ENCODE data around the gene ARHGEF5. TPM values are rescaled to one million over a fixed set of nuclear protein-coding genes. Genes with fewer than 3 reads are reported as not detected.

The ARHGEF5 gene
- total RNA-seq, 2 experiments from 2014 or later: 8.7 to 9.9 TPM

DNA sequence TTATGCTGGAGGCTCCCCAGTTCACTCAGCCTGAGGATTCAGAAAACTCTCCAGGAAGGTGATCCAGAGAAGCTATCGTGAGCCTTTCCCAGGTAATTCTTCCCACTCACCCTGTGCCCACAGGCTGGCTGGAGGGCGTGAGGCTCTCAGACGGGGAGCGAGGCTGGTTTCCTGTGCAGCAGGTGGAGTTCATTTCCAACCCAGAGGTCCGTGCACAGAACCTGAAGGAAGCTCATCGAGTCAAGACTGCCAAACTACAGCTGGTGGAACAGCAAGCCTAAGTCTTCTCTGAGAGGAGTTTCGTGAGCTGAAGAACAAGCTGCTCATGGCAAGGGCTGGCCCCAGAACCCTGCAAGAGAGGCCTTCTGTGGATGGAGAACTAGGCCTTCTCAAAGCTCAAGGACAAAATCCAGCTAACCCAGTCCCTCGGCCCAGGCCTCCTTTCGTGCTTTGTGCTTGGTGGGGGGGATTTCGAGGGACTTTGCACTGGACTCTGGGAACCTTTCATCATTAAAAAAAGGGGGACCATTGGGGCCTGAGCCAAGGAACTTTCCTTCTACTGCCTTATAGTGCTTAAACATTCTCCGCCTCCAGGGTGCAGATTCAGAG, 24.7 kb downstream of the ARHGEF5 start:
- ChIA-PET CTCF (no interaction called here), POLR2A (no interaction called here)

DNA sequence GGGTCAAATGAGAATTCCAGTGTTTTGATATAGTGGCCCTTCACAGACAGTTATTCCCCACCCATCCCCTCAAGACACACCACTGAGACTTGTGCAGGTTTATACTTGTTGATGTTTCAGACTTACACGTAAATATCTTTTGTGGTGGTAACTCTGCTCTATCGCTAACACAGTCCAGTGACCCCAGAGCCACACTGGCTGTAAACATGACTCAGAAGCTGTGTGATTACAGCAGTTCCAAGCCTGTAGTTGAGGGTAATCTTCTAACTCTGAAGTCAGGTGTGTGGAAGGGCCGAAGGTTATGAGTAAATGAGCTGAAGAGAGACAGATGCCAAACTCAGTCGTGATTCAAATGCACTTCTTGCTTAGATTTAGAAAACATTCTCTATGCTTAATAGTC, 28.9 kb downstream of the ARHGEF5 start:
- CTCF ChIA-PET: interaction anchor here (1.3 kb wide), 1 partner anchor 8 kb away, joined by 4 read pairs; no protein-coding TSS in a partner anchor

DNA sequence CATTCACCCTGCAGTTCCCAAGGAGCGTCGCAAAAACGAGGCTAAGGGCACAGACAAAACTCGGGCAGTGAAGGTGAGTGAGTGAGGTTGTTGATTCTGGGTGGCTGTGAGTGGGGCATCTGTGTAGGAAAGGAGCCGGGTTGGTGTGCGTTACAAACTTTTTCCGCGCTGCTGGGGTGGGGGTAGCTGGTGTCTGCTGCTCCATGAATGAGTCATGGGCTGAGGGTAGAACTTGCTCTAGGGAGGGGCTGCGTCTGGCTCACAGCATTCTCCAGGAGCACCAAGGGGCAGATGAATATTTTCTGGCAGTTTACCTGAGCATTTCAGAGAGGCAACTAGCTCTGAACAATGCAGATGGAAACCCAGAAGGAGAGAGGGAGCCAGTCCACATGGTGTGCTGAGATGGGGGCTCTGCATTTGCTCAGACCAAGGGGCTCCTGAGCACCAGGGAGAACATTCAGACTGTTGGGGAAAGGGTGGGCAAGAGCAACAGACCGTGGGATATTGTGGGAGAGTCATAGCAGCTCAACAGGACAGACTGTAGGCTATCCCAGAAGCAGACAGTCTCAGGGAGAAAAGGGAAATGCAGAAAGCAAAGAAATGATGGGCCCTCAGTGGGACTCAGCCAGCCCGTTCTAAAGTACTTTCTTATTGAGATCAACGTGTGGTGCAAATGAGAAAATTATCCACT, 29.5 kb downstream of the ARHGEF5 start:
- ChIA-PET POLR2A (interaction anchor here (0.5 kb wide), 1 partner anchor 63 kb away, joined by 4 read pairs; no protein-coding TSS in a partner anchor), CTCF (no interaction called here)

More for the DNA sequence above, 28.9 kb downstream of the ARHGEF5 start:
- POLR2A ChIA-PET: no interaction called here

DNA sequence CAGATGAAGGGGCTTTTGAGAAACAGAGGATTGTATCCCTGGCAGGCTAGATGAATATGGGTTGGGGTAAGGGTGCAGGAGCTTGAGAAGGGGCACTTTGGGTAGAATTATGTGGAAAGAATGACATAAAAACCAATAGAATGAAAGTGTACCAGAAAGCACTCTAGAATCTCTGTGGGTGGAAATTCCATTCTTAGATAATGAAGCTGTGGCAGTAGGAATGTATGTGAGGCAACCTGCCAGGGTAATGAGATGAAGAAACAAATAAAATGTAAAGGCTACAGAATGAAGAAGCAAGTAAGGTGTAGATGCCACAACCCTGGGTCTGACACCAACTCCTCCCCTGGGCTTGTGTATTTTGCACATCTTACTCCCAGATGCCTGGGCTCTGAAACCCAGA, 31.5 kb downstream of the ARHGEF5 start:
- ChIA-PET POLR2A (no interaction called here), CTCF (no interaction called here)

- CTCF ChIA-PET: no interaction called here
- POLR2A ChIA-PET: no interaction called here
Observed at GRCh38 chr7:144388950-144389349, 33.7 kb downstream of the ARHGEF5 start.

DNA sequence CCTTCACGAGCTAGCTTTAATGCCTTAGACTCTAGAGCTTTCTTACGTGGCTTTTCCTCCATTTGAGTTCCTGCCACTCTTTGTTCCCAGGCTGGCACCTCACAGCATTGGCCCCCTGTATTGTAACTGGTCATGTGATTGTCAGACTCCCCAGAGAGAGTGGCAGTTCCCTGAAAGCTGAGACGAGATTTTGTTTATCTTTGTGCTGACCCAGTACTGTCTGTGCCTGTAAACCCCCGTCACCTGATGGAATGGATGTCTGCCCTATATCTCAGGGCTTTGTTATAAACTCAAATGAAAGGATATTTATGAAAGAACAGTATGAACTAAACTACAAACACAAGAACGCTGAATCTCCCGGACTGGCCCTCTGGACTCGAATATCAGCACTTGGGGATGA, 35.3 kb downstream of the ARHGEF5 start:
- CTCF ChIA-PET: no interaction called here
- POLR2A ChIA-PET: no interaction called here

DNA sequence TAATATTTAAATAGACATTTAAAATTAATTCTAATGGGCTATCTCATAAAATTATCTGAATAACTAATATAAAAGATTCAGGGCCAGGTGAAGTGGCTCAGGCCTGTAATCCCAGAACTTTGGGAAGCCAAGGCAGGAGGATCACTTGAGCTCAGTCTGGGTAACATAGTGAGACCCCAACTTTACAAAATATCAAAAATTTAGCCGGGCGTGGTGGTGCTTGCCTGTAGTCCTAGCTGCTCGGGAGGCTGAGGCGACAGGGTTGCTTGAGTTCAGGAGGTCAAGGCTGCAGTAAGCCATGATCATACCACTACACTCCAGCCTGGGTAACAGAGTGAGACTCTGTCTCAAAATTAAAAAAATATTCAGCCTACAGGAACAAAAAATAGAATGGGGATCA, 35.8 kb downstream of the ARHGEF5 start:
- CTCF ChIA-PET: interaction anchor here (1.2 kb wide), 1 partner anchor 8 kb away, joined by 4 read pairs; no protein-coding TSS in a partner anchor
- POLR2A ChIA-PET: no interaction called here

DNA sequence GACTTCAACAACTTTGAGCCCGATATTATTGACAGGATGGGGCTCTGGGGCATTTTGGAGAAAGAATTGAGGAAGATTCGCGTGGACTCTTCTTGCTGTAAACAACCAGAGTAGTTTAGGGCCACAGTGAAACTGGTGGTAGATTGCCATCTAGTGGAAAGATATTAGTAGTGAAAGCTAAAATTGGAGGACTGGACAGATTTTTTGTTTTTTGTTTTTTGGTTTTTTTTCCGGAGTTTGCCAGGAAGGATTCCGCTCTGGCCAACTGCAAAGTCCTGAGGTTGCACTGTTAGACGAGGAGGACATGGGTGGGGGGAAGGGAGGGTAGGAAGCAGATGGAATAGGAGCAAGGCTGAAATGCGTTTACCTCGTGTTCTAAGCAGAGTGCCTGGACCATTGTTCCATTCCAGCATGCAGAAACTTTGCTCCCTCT, 36.6 kb downstream of the ARHGEF5 start:
- CTCF ChIA-PET: interaction anchor here (0.9 to 1.2 kb wide), 2 partner anchors 8 to 14 kb away, joined by 4 read pairs; no protein-coding TSS in a partner anchor

DNA sequence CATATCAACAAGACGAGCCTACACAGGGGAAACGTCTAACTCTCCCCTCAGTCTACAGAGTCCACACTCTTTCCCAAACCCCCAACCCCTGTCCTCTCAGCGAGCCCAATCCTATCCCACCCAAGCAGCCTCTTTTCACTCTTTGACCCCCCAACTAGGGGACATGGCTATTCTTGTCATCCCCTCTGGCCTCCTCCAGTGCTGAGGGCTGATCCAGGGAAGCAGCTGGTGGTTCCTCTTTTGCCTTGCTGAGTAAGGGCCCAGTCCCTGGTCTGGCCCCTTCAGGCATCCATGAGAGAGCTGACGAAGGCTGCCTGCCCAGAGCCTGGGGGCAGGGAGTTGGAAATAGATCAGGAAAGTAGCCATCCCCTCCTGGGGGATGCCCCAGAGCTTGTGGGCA, 41.9 kb downstream of the ARHGEF5 start:
- POLR2A ChIA-PET: no interaction called here
- CTCF ChIA-PET: no interaction called here

More for the DNA sequence above, 36.6 kb downstream of the ARHGEF5 start:
- POLR2A ChIA-PET: interaction anchor here (0.6 kb wide), 1 partner anchor 444 kb away, joined by 5 read pairs; the partner anchor contains the start of gene TPK1

GRCh38 chr7:144398291-144398690, 43.1 kb downstream of the ARHGEF5 start:
- ChIA-PET POLR2A (no interaction called here), CTCF (no interaction called here)

DNA sequence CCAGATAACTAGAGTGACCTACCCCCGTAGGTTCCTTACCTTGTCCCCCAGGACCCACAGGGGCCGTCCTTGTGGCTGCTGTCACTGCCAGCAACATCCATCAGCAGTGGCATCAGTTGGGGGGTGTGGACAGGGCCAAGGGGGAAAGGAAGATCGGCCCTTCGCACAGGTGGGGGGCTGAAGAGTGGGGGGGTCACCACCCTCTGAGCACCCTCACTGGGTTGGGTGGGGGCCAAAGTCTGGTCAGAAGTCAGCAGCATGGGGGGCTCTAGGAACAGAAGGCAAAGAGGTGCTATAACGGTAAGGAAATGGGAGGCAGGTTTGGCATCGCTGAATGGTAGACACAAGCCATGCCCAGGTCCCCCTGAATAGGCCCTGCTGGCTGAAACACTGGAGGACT, 43.7 kb downstream of the ARHGEF5 start:
- POLR2A ChIA-PET: no interaction called here
- CTCF ChIA-PET: no interaction called here

DNA sequence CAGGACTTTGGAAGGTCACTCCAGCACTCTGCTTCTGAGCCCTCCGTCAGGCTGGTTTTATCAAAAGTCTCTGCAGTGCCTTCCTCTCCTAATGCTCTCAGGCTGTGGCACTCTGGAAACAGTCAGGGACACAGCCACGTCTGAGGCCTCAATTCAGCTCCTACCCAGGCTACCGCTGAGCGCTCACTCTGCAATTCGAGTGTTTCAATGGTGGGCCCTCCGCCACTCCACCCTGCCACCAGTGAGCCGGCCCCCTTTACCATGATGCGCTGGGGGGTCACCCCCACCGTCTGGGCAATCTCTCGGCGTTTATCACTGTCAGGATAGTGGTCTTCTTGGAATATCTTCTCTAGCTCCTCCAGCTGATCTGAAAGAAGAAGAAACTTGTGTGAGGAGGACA, 44.7 kb downstream of the ARHGEF5 start:
- POLR2A ChIA-PET: no interaction called here

DNA sequence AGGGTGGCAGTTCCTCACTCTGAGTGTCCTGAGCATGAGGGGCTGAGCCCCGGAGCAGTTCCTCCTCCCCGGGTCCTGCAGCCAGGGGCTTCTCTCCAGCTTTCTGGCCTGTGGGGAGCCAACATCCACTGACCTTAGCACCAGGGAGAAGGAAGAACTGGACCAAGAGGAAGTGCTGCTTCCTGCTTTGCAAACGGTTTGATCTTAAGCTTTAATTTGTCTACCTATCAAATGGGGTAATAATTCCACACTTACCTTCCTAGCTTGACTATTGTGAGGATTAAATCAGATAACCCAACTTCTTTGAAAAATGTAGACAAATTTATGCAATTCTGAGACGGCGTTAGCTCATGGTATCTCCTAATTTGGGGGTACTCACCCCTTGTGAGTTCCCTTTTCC, 46.3 kb downstream of the ARHGEF5 start:
- ChIA-PET POLR2A (no interaction called here), CTCF (no interaction called here)

More for the DNA sequence above, 44.7 kb downstream of the ARHGEF5 start:
- CTCF ChIA-PET: no interaction called here

DNA sequence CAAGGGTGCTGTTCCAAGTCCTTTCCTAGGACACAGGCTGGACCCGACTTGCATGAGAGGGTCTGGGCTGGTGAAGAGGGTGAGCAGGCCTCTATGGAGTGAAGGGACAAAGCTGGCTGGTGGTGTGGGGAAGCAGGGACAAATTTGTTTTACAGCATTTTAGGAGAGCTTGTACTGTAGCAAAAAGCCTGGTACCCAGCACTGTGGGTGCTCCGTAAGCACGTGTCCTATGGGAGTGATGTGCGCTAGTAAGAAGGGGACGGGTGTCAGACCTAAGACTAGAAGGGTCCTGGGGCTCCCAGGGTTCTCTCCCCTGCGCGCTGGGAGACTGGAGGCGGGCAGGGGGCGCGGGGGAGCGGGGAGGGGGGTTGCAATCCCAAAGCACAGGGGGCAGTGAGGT, 47.9 kb downstream of the ARHGEF5 start:
- ChIA-PET CTCF (no interaction called here), POLR2A (no interaction called here)

GRCh38 chr7:144403649-144404061, 48.5 kb downstream of the ARHGEF5 start, which contains the start of gene NOBOX:
NOBOX (minus strand) TSS chr7:144403693.
- CTCF ChIA-PET: no interaction called here
- POLR2A ChIA-PET: no interaction called here

DNA sequence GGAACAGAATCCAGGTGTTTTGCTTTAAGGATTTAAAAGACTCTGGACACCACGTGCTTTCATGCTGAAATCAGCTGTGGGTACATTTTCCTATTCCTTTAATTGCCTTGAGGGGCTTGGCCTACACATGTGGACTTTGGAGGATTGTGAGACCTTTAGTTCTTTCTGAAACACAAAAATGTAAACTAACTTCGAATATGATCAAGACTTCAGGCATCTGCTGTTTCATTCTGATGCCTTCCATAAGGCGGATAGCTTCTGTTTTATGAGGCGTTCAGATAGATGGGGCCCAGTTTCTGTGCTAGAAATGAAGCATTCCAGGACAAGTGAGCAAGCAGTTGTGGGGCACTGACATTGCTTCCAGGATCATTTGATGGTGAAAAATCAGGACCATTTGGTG, 49.7 kb downstream of the ARHGEF5 start:
- ChIA-PET POLR2A (no interaction called here), CTCF (no interaction called here)

- ChIA-PET POLR2A (no interaction called here), CTCF (interaction anchor here (0.6 kb wide), 1 partner anchor 15 kb away, joined by 3 read pairs; no protein-coding TSS in a partner anchor)
Observed at GRCh38 chr7:144407266-144407931, 52.2 kb downstream of the ARHGEF5 start.

DNA sequence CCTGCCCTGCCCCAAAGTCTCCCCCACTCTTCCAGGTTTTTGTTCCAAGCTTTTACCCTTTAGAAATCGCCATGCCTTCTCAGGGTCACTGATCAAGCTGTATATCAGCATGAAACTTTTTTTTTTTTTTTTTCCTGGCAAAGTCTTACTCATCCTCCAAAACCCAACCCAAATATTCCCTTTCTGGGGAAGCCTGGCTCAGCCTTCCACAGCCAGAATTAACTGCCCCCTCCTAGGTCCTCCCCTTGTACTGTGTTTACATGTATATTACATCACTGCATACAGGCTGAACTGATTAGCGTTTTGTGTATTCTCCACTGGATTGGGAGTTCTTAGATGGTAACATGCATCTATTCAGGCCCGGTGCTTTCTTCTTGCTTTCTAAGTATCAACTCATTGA, 52.9 kb downstream of the ARHGEF5 start:
- POLR2A ChIA-PET: no interaction called here

DNA sequence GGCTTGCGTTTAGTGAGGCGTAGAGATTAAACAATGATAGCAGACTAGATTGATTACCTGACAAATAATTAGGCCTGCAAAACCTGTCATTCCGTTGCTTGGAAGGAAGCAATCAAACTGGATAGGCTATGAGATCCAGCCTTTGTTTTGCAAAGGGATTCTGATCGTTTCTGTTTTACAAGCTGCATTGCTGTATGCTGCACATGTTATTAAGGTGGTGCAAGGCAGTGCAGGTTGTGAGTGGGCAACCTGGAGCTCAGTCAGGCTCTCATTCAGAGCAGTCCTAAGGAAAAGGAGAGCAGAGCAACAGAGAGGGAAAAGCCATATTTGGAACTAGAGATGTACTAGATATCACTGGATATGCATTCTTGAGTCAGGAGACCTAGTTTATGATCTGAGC, 55.2 kb downstream of the ARHGEF5 start:
- POLR2A ChIA-PET: no interaction called here
- CTCF ChIA-PET: no interaction called here

More for the DNA sequence above, 52.9 kb downstream of the ARHGEF5 start:
- CTCF ChIA-PET: no interaction called here

DNA sequence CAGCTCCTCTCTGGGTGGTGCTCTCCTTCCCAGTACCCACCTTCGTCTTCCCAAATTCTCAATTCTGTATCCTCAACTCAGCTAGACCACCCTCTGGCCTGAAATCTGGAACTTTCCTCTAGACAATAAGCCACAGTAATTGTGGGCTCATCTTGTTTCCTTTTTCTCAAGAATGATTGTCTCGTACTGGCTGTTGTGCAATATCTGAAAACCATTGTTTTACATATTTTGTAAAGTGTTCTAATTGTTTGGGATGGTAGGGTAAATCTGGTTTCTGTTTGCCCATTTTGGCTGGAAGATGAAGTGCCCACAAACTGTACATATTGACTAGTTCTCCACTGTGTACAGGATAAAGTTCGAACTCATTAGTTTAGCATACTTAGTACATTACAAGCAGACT, 59.6 kb downstream of the ARHGEF5 start:
- ChIA-PET POLR2A (no interaction called here), CTCF (no interaction called here)

- ChIA-PET CTCF (no interaction called here), POLR2A (no interaction called here)
Observed at GRCh38 chr7:144415858-144416257, 60.7 kb downstream of the ARHGEF5 start.
